Common myeloid progenitor, CD34-positive (primary cell): ENCODE measurements around the gene SLC8A1.

ENCODE experiments used
- CTCF ChIA-PET: fragments of 350-600 bp; sonication (Branson Sonifier 250); formaldehyde crosslinking; loops from one replicate; lab custom pipeline; 2021; ENCODE audit warnings: antibody characterized with exemption; lab: Charles Lee
- POLR2A ChIA-PET: fragments of 350-600 bp; sonication (Branson Sonifier 250); formaldehyde crosslinking; loops from one replicate; lab custom pipeline; 2021; ENCODE audit warnings: antibody characterized with exemption; lab: Charles Lee
- DNase-seq, 3 donors: peaks; one replicate each; pipeline versions ENCODE4 v3.0.0 to v3.0.0-alpha.2; 2013
- H3K27ac ChIP-seq, 2 experiments: 1 replicate in 1 of 2; 2 replicates in 1 of 2; pipeline ENCODE4 v1.7.0; 2013; ENCODE audit warnings: inconsistent platforms in 2 of 2, low read length in 2 of 2, mild to moderate bottlenecking in 2 of 2, low read depth in 1 of 2, moderate library complexity in 1 of 2; ENCODE audit not compliant: severe bottlenecking in 2 of 2, insufficient read depth in 1 of 2, poor library complexity in 1 of 2
- H3K27me3 ChIP-seq, 5 experiments: replicated peaks in 2 of 5; 1 replicate in 3 of 5; 2 replicates in 2 of 5; pipeline versions ENCODE4 v1.6.1 to v1.7.0; 2013; ENCODE audit warnings: low read length in 4 of 5, mild to moderate bottlenecking in 2 of 5, moderate library complexity in 2 of 5, inconsistent platforms in 1 of 5; ENCODE audit not compliant: insufficient read depth in 5 of 5, control insufficient read depth in 4 of 5
- H3K36me3 ChIP-seq, 4 experiments: 1 replicate in 2 of 4; 2 replicates in 2 of 4; pipeline versions ENCODE4 v1.6.1 to v1.7.0; 2013; ENCODE audit warnings: low read length in 3 of 4, control low read depth in 1 of 4, mild to moderate bottlenecking in 1 of 4; ENCODE audit not compliant: control insufficient read depth in 4 of 4, insufficient read depth in 4 of 4
- H3K4me1 ChIP-seq, 4 experiments: 1 replicate in 3 of 4; 2 replicates in 1 of 4; pipeline versions ENCODE4 v1.6.1 to v1.7.1; 2013; ENCODE audit warnings: low read length in 3 of 4, mild to moderate bottlenecking in 3 of 4, control low read depth in 1 of 4, inconsistent platforms in 1 of 4, moderate library complexity in 1 of 4; ENCODE audit not compliant: control insufficient read depth in 4 of 4, insufficient read depth in 4 of 4; ENCODE audit errors: control extremely low read depth in 1 of 4
- H3K4me3 ChIP-seq, 7 experiments: 1 replicate in 4 of 7; 2 replicates in 3 of 7; pipeline versions ENCODE4 v1.5.1 to v1.7.0; 2013; ENCODE audit warnings: mild to moderate bottlenecking in 7 of 7, low read length in 6 of 7, moderate library complexity in 6 of 7, inconsistent platforms in 2 of 7, low read depth in 2 of 7, control low read depth in 1 of 7; ENCODE audit not compliant: insufficient read depth in 4 of 7, control insufficient read depth in 1 of 7; ENCODE audit errors: extremely low read depth in 1 of 7
- H3K9me3 ChIP-seq, 5 experiments: 1 replicate in 4 of 5; 2 replicates in 1 of 5; pipeline versions ENCODE4 v1.6.1 to v1.7.1; 2013; ENCODE audit warnings: low read length in 4 of 5, mild to moderate bottlenecking in 2 of 5, inconsistent platforms in 1 of 5, low read depth in 1 of 5, moderate library complexity in 1 of 5; ENCODE audit not compliant: control insufficient read depth in 4 of 5, insufficient read depth in 2 of 5; ENCODE audit errors: control extremely low read depth in 1 of 5
- WGBS: methylation state at CpG from one replicate; pipeline ENCODE4 v1.1.5; 2013; ENCODE audit not compliant: insufficient coverage; 5-methylcytosine and 5-hydroxymethylcytosine counted together

Gene SLC8A1

DNA sequence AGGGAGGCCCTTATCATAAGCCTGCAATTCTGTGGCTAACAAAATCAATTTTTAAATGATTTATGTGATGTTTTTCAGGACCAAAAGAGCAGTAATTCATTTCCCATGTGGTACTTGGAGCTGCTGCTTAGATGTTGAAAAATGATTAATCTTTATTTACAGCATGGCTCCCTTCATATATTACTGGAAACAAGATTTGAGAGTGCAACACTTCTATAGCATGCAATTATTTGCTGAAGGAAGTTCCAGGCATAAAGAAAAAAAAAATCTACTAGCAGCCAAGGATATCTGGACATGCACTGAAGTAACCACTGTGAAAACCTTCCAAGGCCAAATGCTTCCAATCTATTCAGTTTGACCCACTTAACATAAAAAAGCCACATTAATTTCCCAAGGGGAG is 186.3 kb downstream of the SLC8A1 start:
- Histone ChIP-seq H3K27me3 (no peaks in the 10 kb centered on the region), H3K4me1 (no peaks in the 10 kb centered on the region), H3K27ac (no peak overlapping the region), H3K9me3 (no peaks in the 10 kb centered on the region), H3K4me3 (no peak overlapping the region), H3K36me3 (no peaks in the 10 kb centered on the region)
- no peak for DNase-seq
- ChIA-PET CTCF (no interaction called here), POLR2A (no interaction called here)

DNA sequence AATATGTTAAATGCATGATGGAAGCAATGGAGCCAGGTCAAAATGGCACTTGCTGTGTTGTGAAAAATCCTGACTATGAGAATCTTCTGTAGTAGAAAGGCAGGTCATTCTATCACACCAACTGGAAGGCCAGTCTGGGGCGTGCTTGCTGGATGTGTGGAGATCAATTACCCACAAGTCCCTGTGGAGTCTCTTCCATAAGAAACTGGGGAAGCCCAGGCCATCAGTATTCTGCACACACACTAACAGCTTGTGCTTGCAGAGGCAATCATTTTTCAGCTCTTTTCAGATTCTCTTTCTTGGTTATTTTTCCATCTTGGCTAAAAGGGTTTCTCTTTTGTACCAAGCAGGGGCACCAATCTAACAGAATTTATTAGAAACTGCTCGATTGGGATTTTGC is 190.8 kb downstream of the SLC8A1 start:
- WGBS = 100% methylated on average over 1 of the region's 2 CpGs
- no peaks in the 10 kb centered on the region for H3K9me3 ChIP-seq
- no peak for DNase-seq
- ChIA-PET CTCF (interaction anchor here (1.6 kb wide), 1 partner anchor 15 kb away, joined by 3 read pairs; no protein-coding TSS in a partner anchor), POLR2A (no interaction called here)
- H3K27ac ChIP-seq = no peak overlapping the region
- H3K4me1 ChIP-seq = peaks cover 0 to 5% (median 2%) of the 10 kb centered on the region in 4 experiments
- H3K27me3 ChIP-seq = no peaks in the 10 kb centered on the region
- H3K4me3 ChIP-seq = no peak overlapping the region
- no peaks in the 10 kb centered on the region for H3K36me3 ChIP-seq

GRCh38 chr2:40260437-40260836 is 191.5 kb downstream of the SLC8A1 start:
- Histone ChIP-seq H3K27ac (no peak overlapping the region), H3K4me3 (no peak overlapping the region), H3K9me3 (no peaks in the 10 kb centered on the region), H3K36me3 (no peaks in the 10 kb centered on the region), H3K4me1 (peaks cover 0 to 5% (median 2%) of the 10 kb centered on the region in 4 experiments), H3K27me3 (no peaks in the 10 kb centered on the region)
- no peak for DNase-seq
- ChIA-PET POLR2A (no interaction called here), CTCF (interaction anchor here (1.6 kb wide), 1 partner anchor 14 kb away, joined by 3 read pairs; no protein-coding TSS in a partner anchor)
- WGBS = no CpG with 5 or more reads among the region's 2 CpGs

GRCh38 chr2:40259900-40260299 is 192.0 kb downstream of the SLC8A1 start:
- no peaks in the 10 kb centered on the region for H3K36me3 ChIP-seq
- no peak overlapping the region for H3K4me3 ChIP-seq
- no CpG with 5 or more reads among the region's 1 CpG for WGBS
- CTCF ChIA-PET = interaction anchor here (1.2 to 1.6 kb wide), 3 partner anchors 11 to 17 kb away, joined by 3 to 5 read pairs (median 3); no protein-coding TSS in a partner anchor
- peaks cover 0 to 5% (median 2%) of the 10 kb centered on the region in 4 experiments for H3K4me1 ChIP-seq
- H3K27me3 ChIP-seq = no peaks in the 10 kb centered on the region
- no peaks in the 10 kb centered on the region for H3K9me3 ChIP-seq
- no peak for DNase-seq
- POLR2A ChIA-PET = no interaction called here
- no peak overlapping the region for H3K27ac ChIP-seq

DNA sequence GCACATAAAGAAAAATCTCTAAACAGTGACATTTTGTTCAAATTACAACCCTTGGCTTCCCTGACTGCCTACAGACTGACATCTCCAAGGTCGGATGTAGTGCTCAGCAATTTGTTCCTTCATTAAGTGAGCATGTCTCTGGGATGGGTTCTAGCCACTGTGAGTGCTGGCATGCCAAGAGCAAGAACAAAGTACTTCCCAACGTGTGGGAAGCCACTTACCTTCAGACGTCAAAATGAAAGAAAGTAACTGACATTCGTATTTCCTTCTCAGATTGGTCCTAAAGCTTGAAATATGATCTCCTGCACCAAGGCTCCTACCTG is 193.8 kb downstream of the SLC8A1 start:
- Histone ChIP-seq H3K9me3 (no peaks in the 10 kb centered on the region), H3K4me1 (peaks cover 0 to 5% (median 2%) of the 10 kb centered on the region in 4 experiments), H3K27ac (no peak overlapping the region), H3K4me3 (no peak overlapping the region), H3K36me3 (no peaks in the 10 kb centered on the region), H3K27me3 (no peaks in the 10 kb centered on the region)
- POLR2A ChIA-PET = no interaction called here
- WGBS = 98% methylated on average over 4 of the region's 4 CpGs
- no peak for DNase-seq
- CTCF ChIA-PET = interaction anchor here (1.6 kb wide), 1 partner anchor 15 kb away, joined by 5 read pairs; no protein-coding TSS in a partner anchor

- Histone ChIP-seq H3K27me3 (no peaks in the 10 kb centered on the region), H3K4me3 (no peak overlapping the region), H3K4me1 (peaks cover 0 to 5% (median 2%) of the 10 kb centered on the region in 4 experiments), H3K27ac (no peak overlapping the region), H3K9me3 (no peaks in the 10 kb centered on the region), H3K36me3 (no peaks in the 10 kb centered on the region)
- DNase-seq = no peak
- ChIA-PET POLR2A (interaction anchor here (1.1 kb wide), 1 partner anchor 14 kb away, joined by 4 read pairs; no protein-coding TSS in a partner anchor), CTCF (interaction anchor here (0.6 to 1.1 kb wide), 2 partner anchors 14 to 126 kb away, joined by 3 read pairs; no protein-coding TSS in a partner anchor)
- WGBS = 100% methylated on average over 5 of the region's 7 CpGs
Observed at GRCh38 chr2:40257340-40258134, 194.4 kb downstream of the SLC8A1 start.

- DNase-seq = peak in 2 of 3 donors; percentile 79 to 81
- peaks cover 0 to 5% (median 2%) of the 10 kb centered on the region in 4 experiments for H3K4me1 ChIP-seq
- CTCF ChIA-PET = interaction anchor here (0.6 to 1.1 kb wide), 2 partner anchors 13 to 127 kb away, joined by 3 read pairs; no protein-coding TSS in a partner anchor
- no peak overlapping the region for H3K27ac ChIP-seq
- H3K9me3 ChIP-seq = no peaks in the 10 kb centered on the region
- no peaks in the 10 kb centered on the region for H3K27me3 ChIP-seq
- H3K36me3 ChIP-seq = no peaks in the 10 kb centered on the region
- POLR2A ChIA-PET = interaction anchor here (1.1 kb wide), 1 partner anchor 15 kb away, joined by 4 read pairs; no protein-coding TSS in a partner anchor
- H3K4me3 ChIP-seq = no peak overlapping the region
Observed at GRCh38 chr2:40256649-40257048, 195.2 kb downstream of the SLC8A1 start.
